GM18520 (cell line): Measurements from ENCODE around the gene ANKRD13C.

Experiments used
- ATAC-seq: cut with Tn5 transposase; IDR thresholded peaks from one replicate; pipeline ENCODE4 v1.9.1; 2021; ENCODE audit not compliant: unreplicated experiment

The ANKRD13C gene

GRCh38 chr1:70299472-70299871 lies 55.0 kb downstream of the ANKRD13C start:
- no peak for ATAC-seq

GRCh38 chr1:70295749-70296148 lies 58.8 kb downstream of the ANKRD13C start:
- no peak for ATAC-seq

DNA sequence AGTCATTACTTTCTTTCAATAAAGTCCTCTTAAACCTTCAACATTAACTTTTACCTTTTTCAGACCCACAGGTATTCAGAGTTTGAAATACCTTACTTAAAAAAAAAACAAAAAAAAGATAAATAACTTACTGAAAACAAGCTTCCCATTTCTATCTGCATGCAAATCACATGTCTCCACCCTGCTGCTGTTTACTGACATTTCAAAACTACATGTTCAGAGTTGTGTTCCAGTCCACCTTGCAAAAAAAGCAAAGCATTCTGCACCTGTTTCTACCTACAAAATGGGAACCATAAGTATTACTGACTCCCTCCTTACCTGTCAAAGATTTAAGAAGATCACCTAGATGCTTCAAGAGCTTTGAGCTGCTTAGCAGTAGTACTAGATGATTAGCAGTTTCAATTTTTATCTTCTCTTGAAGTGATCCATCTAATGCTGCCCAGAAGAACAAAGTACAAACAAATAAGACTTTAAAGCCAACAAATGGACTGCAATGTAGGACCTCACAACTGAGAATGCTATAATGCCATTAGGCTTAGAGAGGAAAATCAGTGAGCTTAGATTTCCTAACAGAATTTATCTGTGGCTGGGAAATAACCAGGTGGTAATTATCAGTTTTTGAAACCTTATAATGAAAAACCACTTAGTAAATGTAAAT lies 61.2 kb downstream of the ANKRD13C start:
- ATAC-seq = no peak

- ATAC-seq = no peak
Observed at GRCh38 chr1:70290218-70290617, 64.3 kb downstream of the ANKRD13C start.

DNA sequence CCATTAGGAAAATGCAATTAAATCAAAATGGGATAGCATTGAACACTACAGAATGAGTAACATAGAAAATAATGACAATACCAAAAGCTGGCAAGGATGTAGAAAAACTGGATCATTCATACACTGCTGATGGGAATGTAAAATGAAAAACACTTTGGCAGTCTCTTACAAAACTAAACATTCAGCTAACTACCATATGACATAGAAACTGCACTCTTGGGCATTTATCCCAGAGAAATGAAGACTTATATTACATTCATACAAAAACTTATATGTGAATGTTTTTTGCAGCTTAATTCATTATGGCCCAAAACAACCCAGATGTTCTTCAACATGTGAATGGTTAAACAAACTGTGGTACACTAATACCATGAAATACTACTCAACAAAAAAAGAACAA lies 66.4 kb downstream of the ANKRD13C start:
- no peak for ATAC-seq

- ATAC-seq = no peak
Observed at GRCh38 chr1:70286453-70286852, 68.1 kb downstream of the ANKRD13C start.

DNA sequence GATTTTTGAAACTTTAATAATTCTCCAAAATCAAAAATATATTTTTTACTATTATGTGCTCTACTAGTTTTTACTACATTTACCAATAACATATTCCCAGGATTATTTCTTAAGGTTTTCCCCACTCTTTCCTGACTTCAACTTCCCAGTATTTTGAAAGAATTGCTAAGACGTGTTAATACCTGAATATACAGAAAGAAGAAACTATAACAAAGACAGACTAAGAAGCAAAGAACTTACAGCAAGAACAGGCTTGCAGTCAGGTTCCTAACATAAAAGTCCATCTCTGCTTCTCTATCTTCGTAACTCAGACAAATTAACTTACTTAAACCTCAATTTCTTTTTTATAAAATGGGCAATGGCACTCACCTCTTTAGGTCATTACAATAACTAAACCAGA lies 70.2 kb downstream of the ANKRD13C start:
- ATAC-seq = no peak

DNA sequence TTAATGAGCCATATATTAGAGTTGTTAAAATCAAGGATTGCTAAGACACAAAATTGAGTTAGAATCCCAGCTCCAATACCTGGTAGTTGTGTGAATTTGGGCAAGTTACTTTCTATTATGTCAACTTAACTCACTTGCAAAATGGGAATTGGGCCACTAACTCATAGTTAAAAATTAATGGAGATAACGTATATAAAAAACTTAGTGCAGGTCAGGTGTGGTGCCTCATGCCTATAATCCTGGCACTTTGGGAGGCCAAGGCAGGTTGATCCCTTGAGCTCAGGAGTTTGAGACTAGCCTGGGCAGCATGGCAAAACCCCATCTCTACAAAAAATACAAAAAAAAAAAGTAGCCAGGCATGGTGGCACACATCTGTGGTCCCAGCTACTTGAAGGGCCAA lies 75.8 kb downstream of the ANKRD13C start:
- no peak for ATAC-seq

DNA sequence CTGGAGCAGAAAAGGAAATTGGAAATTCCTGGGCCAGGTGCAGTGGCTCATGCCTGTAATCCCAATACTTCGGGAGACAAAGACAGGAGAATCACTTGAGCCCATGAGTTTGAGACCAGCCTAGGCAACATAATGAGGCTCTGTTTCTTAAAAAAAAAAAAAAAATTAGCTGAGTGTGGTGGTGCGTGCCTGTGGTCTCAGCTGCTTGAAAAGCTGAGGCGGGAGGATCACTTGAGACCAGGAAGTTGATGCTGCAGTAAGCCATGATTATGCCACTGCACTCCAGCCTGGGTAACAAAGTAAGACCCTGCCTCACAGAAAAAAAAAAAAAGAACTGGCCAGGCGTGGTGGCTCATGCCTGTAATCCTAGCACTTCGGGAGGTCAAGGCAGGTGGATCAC lies 76.6 kb downstream of the ANKRD13C start:
- no peak for ATAC-seq

- ATAC-seq = no peak
Observed at GRCh38 chr1:70265946-70266345, 88.6 kb downstream of the ANKRD13C start.

DNA sequence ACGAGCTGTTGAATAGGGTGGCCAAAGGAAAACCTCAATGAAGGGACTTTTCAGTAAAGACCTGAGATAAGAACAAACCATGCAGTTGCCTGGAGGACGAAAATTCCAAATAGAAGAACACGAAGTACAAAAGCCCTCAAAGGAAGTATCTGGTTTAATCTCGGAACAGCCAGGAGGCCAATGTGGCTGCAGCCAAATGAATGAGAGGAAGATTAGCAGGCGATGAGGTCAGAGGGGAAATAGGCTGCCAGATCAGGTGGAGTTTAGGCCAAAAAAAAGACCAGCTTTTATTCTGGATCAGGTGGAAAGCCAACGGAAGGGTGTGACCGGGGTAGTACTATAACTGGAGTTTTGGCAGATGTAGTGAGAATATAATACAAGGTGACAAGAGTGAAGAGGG lies 89.7 kb downstream of the ANKRD13C start:
- no peak for ATAC-seq

DNA sequence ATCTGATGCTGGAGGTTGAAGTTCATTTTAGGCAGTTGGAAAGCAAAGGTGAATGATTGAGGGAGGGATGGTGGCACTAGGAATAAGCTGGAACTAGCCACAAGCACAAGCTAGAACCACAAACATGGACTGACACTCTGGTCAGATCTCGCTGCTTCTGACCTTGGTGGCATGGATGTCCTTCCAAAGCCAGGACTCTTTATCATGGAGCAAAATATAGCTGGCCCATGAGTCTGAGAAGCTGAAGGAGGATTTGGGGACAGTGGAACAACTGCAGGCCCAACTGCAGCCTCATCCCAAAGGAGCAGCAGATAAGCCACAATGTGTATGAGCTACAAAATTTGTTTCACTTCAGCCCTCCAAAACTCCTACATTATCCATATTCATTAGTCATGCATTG lies 97.9 kb downstream of the ANKRD13C start:
- ATAC-seq = no peak

- ATAC-seq = no peak
Observed at GRCh38 chr1:70248729-70249128, 105.8 kb downstream of the ANKRD13C start.

GRCh38 chr1:70247768-70248167 lies 106.8 kb downstream of the ANKRD13C start:
- no peak for ATAC-seq

DNA sequence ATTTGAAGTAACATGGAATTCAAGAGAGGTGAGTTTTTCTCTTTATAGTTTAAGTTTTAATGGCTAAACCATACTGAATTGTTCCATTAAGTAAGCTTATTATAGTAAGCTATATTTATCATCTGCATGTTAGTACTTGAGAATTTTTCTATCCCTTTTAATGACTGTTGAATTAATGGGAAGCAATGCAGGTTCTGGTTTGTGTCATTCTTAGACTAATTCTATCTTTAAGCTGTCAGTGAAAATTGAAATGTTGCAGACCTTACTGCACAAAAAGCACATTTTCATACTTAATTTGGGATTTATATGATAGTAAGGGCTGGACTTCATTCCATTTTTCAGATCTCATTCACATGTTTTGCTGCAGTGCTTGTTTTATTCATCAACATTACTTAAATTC lies 107.4 kb downstream of the ANKRD13C start:
- ATAC-seq = no peak

- ATAC-seq = no peak
Observed at GRCh38 chr1:70239940-70240339, 114.6 kb downstream of the ANKRD13C start.

- no peak for ATAC-seq
Observed at GRCh38 chr1:70234733-70235132, 119.8 kb downstream of the ANKRD13C start.

DNA sequence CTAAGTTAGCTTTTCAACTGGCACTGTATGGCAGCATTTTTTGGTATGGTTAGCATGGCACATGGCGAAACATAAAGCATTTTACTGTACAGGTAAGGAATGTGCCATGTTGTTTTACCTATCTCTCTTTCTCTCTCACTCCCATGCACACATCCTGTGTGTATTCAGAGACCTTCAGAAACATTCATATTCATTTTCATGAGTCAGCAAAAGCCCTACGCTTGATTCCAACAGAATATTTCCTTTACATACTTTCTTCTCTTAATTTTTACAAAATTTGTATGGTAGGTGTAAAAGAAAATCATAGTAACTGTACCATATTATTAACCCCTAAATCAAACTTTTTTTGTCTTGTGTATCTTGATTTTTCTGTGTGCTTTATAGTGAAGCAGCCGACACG lies 123.0 kb downstream of the ANKRD13C start:
- no peak for ATAC-seq

DNA sequence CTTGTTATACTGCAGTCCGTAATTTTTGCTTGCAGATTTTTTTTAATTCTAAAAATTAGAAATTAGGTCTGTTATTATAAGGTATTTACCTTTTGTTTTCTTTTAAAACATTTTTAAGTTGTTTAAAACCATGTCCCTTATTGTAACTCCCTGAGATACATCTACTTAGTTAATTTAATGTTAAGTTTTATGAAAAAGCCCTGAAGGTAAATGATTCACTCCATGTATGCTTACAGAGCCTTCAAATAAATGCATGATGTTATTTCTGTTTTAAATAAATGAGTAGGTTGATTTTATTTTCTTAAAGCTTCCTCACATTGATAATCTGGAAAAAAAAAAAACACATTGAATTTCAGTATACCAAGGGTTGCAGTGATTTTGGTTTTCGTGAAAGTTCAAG lies 125.9 kb downstream of the ANKRD13C start:
- ATAC-seq = no peak

DNA sequence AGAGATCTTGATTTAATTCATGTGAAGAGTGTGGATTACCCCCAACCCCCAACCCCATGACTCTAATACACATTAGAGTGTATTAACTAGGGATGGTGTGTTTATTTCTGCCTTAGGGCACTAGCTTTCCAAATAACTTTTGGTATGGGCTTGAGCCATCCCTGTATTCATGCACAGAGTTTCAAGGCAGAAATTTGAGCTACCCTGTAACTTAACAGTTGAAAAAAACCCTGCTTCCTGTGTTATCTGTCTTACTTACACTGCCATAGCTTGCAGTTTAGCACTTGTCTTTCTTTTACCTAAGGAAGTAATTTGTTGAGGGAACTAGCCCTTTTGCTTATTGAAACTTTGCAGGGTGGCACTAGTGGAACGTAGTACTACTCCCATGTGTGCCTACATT lies 127.1 kb downstream of the ANKRD13C start:
- no peak for ATAC-seq

GRCh38 chr1:70224954-70225353 lies 129.6 kb downstream of the ANKRD13C start:
- no peak for ATAC-seq

GRCh38 chr1:70222716-70223235 lies 131.7 kb downstream of the ANKRD13C start:
- no peak for ATAC-seq
